HL-60 (cell line): ENCODE data around the gene UBE2Q2.

ENCODE experiments used
- CTCF ChIP-seq: IDR thresholded peaks from one replicate; pipeline ENCODE4 v1.5.1; 2011; ENCODE audit warnings: low read length, control low read depth, inconsistent platforms; ENCODE audit not compliant: insufficient read depth
- GABPA ChIP-seq: IDR thresholded peaks from 2 replicates; pipeline ENCODE4 v1.6.1; 2012; ENCODE audit warnings: low read depth
- POLR2AphosphoS5 ChIP-seq: IDR thresholded peaks from 2 replicates; pipeline ENCODE4 v1.6.1; 2012; ENCODE audit warnings: low read depth
- REST ChIP-seq: IDR thresholded peaks from 2 replicates; pipeline ENCODE4 v1.6.1; 2012; ENCODE audit warnings: low read depth; ENCODE audit not compliant: insufficient replicate concordance
- SPI1 ChIP-seq: IDR thresholded peaks from 2 replicates; pipeline ENCODE4 v1.6.1; 2012; ENCODE audit warnings: low read depth, mild to moderate bottlenecking, borderline replicate concordance

GRCh38 chr15:75831806-75832102, 11.5 kb upstream of the UBE2Q2 start:
- TF ChIP-seq CTCF (no peak), POLR2AphosphoS5 (no peak), GABPA (no peak), REST (no peak), SPI1 (no peak)
